ENCODE measurements around the gene IGF2BP3.
A peak's percentile ranks its signal among the peaks of the same experiment; 100 is the strongest.

Gene IGF2BP3

DNA sequence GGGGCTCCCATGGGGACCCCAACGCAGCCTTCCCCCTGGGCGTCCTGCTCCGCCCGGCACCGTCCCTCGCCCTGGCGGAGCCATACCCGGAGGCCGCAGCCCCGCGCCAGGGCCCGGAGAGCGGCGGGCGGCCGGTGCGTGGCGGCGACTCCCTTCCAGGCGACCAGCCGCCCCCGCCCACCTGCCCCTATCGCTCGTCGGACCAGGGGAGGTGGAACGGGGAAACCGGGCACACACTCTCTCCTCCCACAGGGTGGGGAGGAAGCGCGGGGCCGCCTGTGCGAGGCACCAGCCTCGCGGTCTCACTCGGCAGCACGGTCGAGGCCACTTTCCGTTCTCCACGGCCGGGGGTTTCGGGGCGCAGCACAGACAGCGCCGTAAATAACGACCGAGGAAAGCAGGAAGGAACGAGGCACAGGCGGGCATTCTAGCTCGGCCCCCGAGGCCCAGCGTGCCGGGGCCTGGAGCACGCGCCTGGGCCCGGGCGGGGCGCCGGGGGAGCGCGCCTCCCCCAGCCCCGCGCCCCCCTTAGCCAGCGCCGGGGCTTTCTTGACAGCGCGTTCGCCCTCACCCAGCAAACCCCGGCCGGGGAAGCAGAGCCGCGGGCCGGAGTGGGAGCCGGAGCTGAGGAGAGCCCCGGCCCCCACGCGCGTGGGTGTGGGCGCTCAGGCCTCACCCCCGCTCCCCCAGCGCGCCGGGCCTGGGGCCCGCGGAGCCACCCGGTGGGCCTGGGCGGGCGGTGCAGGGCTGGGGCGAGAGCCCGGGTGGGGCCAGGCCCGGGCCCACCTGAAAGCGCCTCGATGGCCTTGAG, 936 bp downstream of the IGF2BP3 start:
- TF ChIP-seq CTCF (IDR thresholded peaks at IDR 0.05; ENCODE audit: insufficient read depth, low read length, poor library complexity, severe bottlenecking): no peak
- Histone ChIP-seq H3K4me3 (replicated peaks; ENCODE audit: low read depth, low read length) (peak overlapping the region; percentile 90), H3K36me3 (ENCODE audit: control insufficient read depth, insufficient read depth, low read length) (peaks cover 3% of the 10 kb centered on the region; the same call in 1 of the 2 replicates), H3K27me3 (replicated peaks; ENCODE audit: control insufficient read depth, insufficient read depth, low read length) (no peaks in the 10 kb centered on the region)
- peak; percentile 74 for DNase-seq (ENCODE audit: extremely low read depth, insufficient read length)

GRCh38 chr7:23468526-23469149, 1.7 kb downstream of the IGF2BP3 start:
- Histone ChIP-seq H3K4me3 (replicated peaks; ENCODE audit: low read depth, low read length) (peak overlapping the region; percentile 90), H3K27me3 (replicated peaks; ENCODE audit: control insufficient read depth, insufficient read depth, low read length) (no peaks in the 10 kb centered on the region), H3K36me3 (ENCODE audit: control insufficient read depth, insufficient read depth, low read length) (peaks cover 3% of the 10 kb centered on the region; the same call in 1 of the 2 replicates)
- peak; percentile 53 for DNase-seq (ENCODE audit: extremely low read depth, insufficient read length)
- TF ChIP-seq CTCF (IDR thresholded peaks at IDR 0.05; ENCODE audit: insufficient read depth, low read length, poor library complexity, severe bottlenecking): peak; percentile 16

GRCh38 chr7:23467806-23468525, 2.3 kb downstream of the IGF2BP3 start:
- peak; percentile 64 for DNase-seq (ENCODE audit: extremely low read depth, insufficient read length)
- Histone ChIP-seq H3K4me3 (replicated peaks; ENCODE audit: low read depth, low read length) (peak overlapping the region; percentile 90), H3K27me3 (replicated peaks; ENCODE audit: control insufficient read depth, insufficient read depth, low read length) (no peaks in the 10 kb centered on the region), H3K36me3 (ENCODE audit: control insufficient read depth, insufficient read depth, low read length) (peaks cover 3% of the 10 kb centered on the region; the same call in 1 of the 2 replicates)
- no peak for TF ChIP-seq CTCF (IDR thresholded peaks at IDR 0.05; ENCODE audit: insufficient read depth, low read length, poor library complexity, severe bottlenecking)

DNA sequence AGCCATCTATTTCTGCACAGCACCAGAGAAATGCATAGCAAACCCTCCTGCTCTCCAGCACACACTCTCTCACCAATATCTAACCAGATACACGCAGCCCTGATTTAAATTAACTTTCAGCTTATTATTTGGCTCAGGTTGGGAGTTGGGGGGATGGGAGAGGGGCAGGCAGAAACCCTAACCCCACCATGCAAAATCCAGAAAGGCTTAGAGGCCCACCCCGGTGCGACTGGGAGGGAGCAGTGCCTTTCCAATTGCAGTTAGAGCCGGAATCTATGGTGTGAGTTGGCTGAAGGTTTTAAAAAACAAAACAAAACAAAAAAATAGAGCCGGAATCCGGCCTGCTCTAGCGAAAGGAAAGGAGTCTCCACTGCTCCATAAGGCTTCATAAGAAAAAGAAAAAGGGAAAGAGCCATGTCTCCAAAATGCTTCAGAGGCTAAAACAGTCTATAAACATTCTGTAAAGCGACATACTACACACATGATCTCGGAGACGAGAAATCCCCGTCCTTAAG, 2.9 kb downstream of the IGF2BP3 start:
- Histone ChIP-seq H3K4me3 (replicated peaks; ENCODE audit: low read depth, low read length) (peak overlapping the region; percentile 90), H3K27me3 (replicated peaks; ENCODE audit: control insufficient read depth, insufficient read depth, low read length) (no peaks in the 10 kb centered on the region), H3K36me3 (ENCODE audit: control insufficient read depth, insufficient read depth, low read length) (peaks cover 3% of the 10 kb centered on the region; the same call in 1 of the 2 replicates)
- TF ChIP-seq CTCF (IDR thresholded peaks at IDR 0.05; ENCODE audit: insufficient read depth, low read length, poor library complexity, severe bottlenecking): no peak
- peak; percentile 19 for DNase-seq (ENCODE audit: extremely low read depth, insufficient read length)

DNA sequence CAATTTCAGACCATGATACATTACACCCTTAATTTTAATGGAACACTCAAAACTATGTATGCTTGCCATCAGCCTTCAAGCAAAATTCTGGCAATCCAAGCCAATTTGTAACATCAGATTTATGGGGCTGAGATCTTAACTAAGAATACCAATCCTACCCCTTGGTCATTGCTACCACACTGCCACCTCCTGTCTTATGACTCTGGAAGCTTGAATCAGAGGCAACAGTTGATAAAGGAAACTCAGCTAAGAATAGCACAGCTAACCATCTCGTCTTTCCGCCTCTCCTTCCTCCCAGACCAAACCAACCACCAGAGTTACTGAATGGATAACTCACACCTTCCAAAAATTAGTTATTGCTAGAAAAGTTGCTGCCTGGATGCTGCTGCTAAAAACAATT, 7.4 kb downstream of the IGF2BP3 start:
- H3K36me3 ChIP-seq (ENCODE audit: control insufficient read depth, insufficient read depth, low read length): peaks cover 3% of the 10 kb centered on the region
- peak; percentile 22 for TF ChIP-seq CTCF (IDR thresholded peaks at IDR 0.05; ENCODE audit: insufficient read depth, low read length, poor library complexity, severe bottlenecking)
- no peak overlapping the region for H3K4me3 ChIP-seq (replicated peaks; ENCODE audit: low read depth, low read length)
- DNase-seq (ENCODE audit: extremely low read depth, insufficient read length): no peak
- no peaks in the 10 kb centered on the region for H3K27me3 ChIP-seq (replicated peaks; ENCODE audit: control insufficient read depth, insufficient read depth, low read length)

Measured in GM06990 (cell line).